Sigmoid colon (tissue), 4 donors: ENCODE data around the gene FPR1.

Experiments
- EP300 ChIP-seq, 4 donors: sonication (generic); formaldehyde crosslinking; IDR thresholded peaks; one replicate each; pipeline ENCODE4 v1.6.1; 2017; ENCODE audit warnings: antibody characterized with exemption in 4 of 4
- POLR2A ChIP-seq, 2 donors: fragments of 450-650 bp; IDR thresholded peaks; one replicate each; pipeline ENCODE4 v1.6.1; 2016; ENCODE audit warnings: antibody characterized with exemption in 2 of 2, mild to moderate bottlenecking in 2 of 2, moderate library complexity in 2 of 2
- POLR2AphosphoS5 ChIP-seq, 4 donors: sonication (generic); formaldehyde crosslinking; IDR thresholded peaks; one replicate each; pipeline ENCODE4 v1.6.1; 2017; ENCODE audit warnings: antibody characterized with exemption in 4 of 4
- TF ChIP-seq, protein P1 (sequence below), 4 experiments: fragments of 450-650 bp in 3 of 4; fragments of 200-600 bp in 1 of 4; IDR thresholded peaks; one replicate each; pipeline ENCODE4 v1.5.1; 2016 to 2019; ENCODE audit warnings: antibody characterized with exemption in 4 of 4, mild to moderate bottlenecking in 3 of 4, moderate library complexity in 2 of 4

DNA sequence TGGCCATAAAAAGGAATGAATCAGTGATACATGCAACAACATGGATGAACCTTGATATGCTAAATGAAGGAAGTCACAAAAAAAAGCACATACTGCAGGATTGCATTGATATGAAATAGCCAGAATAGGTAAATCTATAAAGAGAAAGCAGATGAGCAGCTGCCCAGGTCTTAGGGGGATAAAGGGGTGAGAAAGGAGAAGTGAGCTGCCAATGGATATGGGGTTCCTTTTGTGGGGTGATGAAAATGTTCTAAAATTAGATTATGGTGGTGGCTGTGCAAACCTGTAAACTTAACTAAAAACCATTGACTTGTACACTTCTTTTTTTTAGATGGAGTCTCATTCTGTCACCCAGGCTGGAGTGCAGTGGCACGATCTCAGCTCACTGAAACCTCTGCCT lies 40.0 kb downstream of the FPR1 start:
- TF ChIP-seq POLR2A (IDR thresholded peaks at IDR 0.05), result no peak
- TF ChIP-seq, protein P1, sequence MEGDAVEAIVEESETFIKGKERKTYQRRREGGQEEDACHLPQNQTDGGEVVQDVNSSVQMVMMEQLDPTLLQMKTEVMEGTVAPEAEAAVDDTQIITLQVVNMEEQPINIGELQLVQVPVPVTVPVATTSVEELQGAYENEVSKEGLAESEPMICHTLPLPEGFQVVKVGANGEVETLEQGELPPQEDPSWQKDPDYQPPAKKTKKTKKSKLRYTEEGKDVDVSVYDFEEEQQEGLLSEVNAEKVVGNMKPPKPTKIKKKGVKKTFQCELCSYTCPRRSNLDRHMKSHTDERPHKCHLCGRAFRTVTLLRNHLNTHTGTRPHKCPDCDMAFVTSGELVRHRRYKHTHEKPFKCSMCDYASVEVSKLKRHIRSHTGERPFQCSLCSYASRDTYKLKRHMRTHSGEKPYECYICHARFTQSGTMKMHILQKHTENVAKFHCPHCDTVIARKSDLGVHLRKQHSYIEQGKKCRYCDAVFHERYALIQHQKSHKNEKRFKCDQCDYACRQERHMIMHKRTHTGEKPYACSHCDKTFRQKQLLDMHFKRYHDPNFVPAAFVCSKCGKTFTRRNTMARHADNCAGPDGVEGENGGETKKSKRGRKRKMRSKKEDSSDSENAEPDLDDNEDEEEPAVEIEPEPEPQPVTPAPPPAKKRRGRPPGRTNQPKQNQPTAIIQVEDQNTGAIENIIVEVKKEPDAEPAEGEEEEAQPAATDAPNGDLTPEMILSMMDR (IDR thresholded peaks at IDR 0.05), result no peak
- no peak for TF ChIP-seq POLR2AphosphoS5 (IDR thresholded peaks at IDR 0.05)
- TF ChIP-seq EP300 (IDR thresholded peaks at IDR 0.05), result no peak
